Activated CD8-positive, alpha-beta memory T cell treated with anti-CD3 and anti-CD28 coated beads, Interleukin-2, amount 50 U/mL, for 48 hours (primary cell): ENCODE data around the gene EEF2K.
"Not testable (repeated sequence)": the region's sequence is repeated elsewhere in the genome, so short reads cannot be mapped to it uniquely, and the experiment has no call there.

Experiments used
- DNase-seq: peaks from one replicate; pipeline ENCODE4 v3.0.0-alpha.2; 2020

EEF2K gene

DNA sequence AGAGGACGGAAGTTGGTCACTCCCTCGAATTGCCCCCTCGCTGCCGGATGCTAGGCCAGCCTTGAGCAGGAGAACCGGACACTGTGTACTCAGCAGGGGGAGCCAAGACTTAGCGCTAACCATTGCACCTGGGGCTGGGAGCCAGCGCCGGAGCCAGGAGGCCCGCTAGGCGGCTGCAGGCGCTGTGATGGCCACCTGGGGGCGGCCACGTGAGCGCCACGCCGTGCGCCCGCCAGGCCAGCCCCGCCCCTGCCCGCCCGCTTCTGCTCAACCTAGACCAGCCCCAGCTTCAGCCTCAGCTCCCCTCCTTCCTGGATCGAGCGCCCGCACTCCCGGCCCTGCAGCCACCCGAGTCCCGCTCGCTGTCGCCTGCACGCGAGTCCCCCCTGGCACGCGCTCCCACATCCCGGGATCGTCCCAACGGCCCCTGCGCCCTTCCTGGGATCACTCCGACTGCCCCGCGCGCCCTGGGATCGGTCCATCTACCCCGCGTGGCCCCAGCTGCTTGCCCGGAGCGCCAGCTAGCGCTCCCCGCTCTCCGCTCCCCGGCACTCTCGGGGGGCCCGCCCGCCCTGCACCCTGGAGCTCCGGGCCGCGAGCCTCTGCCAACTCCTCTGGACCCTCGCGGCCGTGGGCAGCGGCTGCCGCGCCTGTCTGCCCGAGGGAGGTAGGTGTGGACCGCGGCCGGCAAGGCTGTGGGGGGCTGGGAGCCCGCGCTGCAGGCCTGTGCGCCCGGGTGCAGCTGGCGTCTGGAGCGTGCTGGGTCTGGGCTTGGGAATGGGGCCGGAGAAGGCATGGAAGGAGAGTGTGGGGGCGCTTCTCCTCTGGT lies at the start of gene EEF2K:
Gene EEF2K, plus strand, starts transcription at position 266 of the 829 bp plus-strand sequence. CDS start 19,452 bp downstream, outside the sequence.
- DNase-seq, result peak; percentile 89

DNA sequence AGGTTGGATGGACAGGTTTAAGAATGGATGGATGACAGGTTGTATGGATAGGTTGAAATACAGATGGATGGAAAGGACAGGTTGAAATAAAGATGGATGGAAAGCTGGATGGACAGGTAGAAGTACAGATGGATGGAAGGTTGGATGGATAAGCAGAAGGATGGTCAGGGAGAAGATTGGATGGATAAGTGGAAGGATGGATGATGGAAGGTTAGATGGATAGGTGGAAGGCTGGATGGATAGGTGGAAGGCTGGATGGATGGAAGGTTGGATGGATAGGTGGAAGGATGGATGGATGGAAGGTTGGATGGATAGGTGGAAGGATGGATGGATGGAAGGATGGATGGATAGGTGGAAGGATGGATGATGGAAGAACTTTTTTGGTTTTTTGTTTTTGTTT lies 44.7 kb upstream of the EEF2K start:
- DNase-seq, result no peak

DNA sequence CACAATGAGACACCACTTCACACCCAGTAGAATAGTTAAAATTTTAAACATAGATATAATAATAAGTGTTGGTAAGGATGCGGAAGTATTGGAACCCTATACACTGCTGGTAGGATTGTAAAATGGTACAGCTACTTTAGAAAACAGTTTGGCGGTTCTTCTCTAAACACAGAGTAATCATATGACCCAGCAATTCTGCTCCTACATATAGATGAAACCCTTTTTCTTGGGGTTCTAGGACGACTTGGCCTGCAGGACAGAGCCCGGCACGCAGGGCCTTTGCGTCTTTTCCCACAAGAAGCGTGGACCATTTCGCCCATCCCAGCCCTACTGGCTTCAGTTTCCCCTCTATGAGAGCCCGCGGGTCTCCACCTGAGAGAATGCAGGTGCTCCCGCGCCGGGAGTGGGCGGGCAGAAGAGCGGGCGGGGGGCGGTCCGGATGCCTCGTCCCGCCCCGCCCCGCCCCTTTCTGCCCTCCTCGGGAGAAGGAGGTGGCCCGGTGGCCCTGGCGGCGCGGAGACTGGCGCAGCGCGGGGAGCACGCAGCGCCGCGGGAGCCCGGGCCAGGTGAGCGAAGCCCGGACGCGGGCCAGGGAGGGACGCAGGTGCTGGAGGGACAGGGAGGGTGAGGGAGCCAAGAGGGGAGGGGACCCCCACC lies 44.0 kb upstream of the EEF2K start, which contains the start of gene SDR42E2:
Gene SDR42E2, plus strand, starts transcription at position 508 of the 657 bp plus-strand sequence. CDS start 3,077 bp downstream, outside the sequence.
- peak; percentile 57 for DNase-seq

DNA sequence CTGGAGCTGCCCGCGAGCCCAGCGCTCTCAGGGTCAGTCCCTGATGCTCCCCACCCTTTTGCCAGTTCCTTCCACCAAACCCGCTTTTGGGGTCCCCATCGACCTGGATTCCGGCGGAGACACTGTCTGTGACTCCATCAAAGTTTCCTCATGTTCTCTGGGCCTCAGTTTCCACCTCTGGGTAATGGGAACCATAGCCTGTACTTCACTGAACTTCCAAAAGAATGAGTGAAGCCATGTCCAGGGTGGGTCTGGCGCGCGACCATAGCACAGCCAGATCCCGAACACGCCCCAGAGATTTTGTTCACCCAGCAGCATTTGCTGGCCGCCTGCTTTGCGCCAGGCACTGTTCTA lies 43.4 kb upstream of the EEF2K start:
- no peak for DNase-seq

DNA sequence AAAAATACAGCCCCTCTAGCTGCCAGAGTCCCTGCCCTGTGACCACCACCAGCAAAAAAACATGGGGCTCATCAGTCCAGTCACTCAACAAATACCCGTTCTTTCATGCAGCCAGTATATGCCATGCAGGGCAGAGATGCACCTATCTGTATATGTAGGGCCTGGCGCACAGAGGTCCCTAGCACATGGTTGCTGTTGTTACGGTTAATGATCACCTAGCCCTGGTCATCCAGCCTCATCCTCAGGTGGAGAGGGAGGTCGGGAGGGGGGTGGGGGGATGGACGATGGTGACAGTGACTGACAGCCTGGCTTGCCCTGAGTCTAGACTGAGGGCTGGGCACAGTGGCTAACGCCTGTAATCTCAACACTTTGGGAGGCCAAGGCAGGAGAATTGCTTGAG lies 42.3 kb upstream of the EEF2K start:
- DNase-seq, result no peak

DNA sequence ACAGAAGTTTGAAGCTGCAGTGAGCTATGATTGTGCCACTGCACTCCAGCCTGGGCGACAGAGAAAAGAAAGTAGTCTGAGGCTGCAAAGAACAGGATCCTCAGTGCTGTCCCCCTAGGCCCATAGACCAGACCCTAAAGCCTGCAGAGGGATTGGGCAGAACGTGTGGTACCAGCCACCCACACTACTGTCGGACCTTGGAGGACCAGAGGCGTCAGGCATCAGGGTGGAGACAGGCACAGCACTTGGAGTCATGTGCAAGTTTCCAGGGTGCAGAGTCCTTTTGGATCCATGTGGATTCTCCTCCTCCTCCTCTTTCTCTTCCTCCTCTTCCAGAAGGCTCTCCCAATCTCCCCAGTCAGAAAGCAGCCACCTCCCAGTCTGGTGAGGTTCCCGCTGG lies 41.6 kb upstream of the EEF2K start:
- no peak for DNase-seq

DNA sequence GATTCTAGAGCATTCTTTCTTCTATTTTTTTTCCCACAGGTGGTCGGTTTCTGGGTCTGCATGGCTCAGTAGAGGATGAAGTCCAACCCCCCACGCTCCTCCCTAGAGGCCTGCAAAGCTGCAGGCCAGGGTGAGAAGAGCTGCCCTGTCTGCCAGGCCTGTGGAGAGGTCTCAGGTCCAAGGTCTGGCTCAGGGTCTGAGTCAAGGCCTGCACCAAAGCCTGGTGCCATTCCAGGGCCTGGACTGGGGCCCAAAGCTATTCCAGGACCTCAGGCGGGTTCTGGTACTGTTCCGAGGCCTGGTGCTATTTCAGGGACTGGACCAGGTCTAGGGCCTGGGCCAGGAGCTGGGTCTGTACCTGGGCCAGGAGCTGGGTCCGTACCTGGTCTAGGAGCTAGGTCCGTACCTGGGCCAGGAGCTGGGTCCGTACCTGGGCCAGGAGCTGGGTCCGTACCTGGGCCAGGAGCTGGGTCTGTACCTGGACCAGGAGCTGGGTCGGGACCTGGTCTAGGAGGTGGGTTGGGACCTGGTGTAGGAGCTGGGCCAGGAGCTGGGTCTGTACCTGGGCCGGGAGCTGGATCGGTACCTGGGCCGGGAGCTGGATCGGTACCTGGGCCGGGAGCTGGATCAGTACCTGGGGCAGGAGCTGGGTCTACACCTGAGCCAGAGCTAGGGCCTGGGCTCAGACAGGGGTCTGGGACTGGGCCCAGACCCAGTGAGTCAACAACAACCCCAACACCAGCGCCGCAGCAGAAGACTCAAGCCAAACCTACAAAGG lies 40.4 kb upstream of the EEF2K start:
- no peak for DNase-seq

DNA sequence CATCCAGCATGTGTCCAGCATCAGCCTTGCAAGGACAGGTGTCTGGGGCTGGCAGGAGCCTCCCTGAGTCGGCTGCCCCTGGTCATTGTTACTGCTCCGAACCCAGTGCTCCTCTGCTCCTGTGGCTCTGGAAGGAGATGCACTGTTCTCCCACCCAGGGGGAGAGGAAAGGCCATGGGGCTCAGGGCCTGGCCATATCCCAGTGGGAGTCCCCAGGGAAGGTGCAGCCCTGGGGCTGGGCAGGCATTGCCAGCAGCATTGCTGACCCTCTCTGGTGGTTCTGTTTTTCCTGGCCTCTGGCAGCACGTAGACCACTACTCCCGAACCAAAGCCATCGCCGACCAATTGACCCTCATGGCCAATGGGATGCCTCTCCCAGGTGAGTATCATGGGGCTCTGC lies 34.1 kb upstream of the EEF2K start:
- DNase-seq, result no peak

DNA sequence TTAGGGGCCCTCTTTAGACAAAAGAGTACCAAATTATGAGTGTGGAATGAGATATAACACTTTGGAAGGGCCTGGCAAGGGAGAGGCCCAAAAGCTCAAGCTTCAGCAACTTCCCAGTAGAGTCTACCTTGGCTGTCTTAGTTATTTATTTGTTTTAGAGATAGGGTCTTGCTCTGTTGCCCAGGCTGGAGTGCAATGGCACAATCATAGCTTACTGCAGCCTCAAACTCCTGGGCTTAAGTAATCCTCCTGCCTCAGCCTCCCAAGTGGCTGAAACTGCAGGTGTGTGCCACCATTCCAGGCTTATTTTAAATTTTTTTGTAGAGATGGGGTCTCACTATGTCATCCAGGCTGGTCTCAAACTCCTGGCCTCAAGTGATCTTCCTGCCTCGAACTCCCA lies 33.4 kb upstream of the EEF2K start:
- not testable (repeated sequence) for DNase-seq

DNA sequence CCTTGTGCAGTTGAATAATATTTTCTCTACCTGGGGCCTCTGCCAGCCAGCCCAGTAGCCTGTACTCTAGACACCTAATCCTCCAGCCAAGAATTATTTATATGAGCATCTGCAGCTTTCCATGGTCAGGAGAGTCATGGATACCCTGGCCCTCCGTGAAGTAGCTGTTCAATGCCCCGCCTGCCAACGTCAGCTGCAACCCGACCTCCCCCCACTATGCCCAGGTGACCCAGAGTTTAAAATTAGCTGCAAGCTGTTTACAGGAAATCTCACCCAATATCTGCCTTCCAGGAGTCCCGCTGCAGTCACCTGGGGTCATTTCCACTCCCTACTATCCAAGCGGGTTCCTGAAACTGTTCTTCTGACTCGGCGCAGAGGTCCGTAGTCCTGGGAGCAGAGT lies 31.4 kb upstream of the EEF2K start:
- DNase-seq, result no peak

DNA sequence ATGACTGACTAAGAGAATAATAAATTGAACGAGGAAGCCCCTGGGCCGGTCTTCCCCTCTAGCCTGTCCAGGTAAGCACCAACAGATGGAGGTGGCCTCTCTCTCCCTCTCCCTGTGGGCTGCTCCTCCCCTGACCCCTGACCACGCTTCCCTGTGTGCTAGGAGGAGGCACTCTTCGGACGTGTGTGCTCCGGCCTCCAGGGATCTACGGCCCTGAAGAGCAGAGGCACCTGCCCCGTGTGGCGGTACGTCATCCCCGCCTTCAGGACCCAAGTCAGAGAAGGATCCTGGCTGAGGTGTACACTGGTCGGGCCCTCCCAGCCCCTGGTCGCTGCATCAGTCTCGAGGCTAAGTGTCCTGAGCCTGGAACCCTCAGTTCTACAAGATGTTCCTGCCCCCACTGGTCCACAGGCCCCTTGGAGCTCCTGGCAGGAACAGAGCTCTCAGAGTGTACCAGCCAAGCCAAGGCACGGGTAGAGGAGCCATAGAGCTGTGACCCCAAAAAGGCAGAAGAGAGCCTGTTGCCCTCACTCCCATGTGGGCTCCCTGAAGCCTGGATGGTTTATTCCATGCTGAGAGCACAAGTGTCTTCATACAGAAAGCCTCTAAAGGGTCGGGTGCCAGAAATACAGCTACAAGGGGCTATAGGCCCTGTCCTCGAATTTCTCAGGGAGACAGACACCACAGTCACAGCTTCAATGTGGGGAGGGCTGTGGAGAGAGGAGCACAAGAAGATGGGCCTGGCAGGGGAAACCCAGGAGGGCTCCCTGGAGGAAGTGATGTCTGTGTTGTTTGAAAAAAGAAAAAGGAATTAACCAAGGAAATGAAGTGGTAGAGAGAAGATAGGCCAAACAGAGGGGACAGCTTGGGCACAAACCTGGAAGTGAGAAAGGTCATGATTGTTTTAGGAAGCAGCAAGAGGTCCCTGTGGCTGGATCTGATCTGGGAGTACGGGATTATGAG lies 27.8 kb upstream of the EEF2K start:
- no peak for DNase-seq

DNA sequence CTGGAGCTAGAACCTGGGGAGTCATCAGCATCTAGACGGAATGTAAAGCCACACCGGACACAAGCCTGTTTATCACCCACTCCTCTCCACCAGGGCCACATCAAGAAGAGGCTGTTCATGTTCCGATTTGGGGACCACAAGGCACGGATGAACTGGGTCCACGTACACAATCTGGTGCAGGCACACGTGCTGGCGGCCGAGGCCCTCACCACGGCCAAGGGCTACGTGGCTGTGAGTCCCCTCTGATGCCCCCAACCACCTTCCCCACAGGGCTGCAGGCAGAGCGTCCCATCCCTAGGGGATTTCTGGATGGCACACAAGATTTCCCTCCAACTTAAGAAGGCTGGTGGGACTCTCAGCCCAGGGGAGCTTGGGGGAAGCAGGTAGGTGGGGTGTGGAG lies 24.7 kb upstream of the EEF2K start:
- DNase-seq, result no peak

DNA sequence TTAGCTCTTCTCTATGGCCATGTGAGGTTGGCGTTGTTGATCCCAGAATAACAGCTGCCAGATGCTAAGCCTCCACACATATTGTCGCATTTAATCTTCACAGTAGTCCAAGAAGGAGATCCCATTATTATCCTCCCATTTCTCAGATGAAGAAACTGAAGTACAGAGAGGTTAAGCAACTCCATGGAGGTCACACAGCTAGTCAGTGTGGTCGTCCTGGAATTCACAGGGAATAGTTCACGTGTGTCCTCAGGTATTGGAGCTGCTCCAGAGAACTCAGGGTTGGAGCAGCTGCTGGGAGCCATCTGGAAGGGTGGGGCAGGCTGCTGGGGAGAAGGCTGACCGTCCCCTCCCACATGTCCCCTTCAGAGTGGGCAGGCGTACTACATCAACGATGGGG lies 24.2 kb upstream of the EEF2K start:
- no peak for DNase-seq

DNA sequence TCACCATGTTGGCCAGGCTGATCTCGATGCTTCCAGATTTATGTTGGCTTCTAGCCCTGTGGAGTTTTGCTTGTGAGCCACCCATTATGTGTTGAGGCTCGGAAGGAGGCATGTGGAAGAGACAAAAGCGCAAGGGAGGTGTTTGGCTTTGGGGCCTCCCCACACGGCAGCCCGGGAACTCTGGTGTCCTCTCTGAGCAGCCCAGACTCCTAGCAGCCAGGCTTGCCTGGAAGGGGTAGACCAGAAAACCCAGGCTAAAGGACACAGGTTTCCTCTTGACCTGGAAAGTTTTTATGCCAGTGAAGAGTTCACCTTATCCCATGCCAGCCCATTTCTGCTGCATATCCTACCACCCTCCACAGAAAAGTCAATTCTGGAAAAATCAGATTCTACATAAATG lies 22.7 kb upstream of the EEF2K start:
- DNase-seq, result no peak

DNA sequence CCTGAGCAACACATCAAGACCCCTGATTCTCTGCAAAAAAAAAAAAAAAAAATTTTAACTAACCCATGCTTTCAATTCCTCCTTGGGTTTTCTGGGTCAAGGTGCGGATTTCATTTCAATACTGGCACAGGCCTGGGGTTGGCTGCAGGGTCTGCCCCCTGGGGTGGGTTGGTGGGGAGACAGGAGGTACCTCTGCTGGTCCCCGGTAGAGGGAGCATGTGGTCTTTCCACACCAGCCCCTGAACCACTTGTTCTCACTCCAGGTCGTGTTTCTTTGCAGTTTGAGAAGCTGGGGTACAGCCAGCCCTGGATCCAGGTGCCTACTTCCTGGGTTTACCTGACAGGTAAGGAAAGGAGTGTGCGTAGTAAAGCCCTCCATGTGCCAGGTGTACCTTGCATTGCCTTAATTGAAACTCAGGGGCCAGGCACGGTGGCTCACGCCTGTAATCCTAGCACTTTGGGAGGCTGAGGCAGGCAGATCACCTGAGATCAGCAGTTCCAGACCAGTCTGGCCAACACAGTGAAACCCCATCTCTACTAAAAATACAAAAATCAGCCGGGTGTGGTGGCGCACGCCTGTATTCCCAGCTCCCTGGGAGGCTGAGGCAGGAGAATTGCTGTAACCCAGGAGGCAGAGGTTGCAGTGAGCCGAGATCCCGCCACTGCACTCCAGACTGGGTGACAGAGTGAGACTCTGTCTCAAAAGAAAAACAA lies 22.0 kb upstream of the EEF2K start:
- DNase-seq, result no peak

DNA sequence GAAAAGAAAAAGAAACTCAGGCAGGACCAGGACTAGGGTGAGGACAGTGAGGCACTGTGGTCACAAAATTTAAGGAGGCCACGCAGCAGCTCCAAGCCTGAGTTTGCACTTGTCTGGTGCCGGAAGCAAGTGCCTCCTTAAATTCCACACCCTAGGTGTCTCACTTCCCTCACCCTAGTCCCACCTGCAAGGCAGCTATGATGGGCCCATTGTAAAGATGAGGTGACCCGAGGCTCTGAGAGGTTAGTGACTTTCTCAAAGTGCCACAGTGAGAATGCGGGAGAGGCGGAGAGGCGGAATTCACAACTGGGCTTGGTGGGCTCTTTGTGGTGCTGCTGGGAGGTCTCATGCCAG lies 21.5 kb upstream of the EEF2K start:
- DNase-seq, result no peak

DNA sequence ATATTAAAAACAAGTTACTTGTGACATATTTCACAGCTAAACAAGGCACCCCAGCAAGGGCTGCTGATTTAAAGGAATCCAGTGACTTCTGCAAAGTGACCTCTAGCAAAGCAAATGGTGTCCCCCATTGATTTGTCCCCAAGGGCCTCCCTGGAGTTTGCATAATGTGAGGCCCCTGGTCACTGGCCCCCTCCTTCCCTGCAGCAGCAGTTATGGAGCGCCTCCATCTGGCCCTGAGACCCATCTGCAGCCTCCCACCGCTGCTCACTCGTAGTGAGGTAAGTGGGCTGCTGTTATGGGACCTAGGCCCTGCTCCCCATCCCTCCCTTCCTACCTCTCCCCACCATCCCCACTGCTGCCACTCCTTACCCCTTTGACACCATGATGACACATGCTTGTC lies 19.6 kb upstream of the EEF2K start:
- no peak for DNase-seq

DNA sequence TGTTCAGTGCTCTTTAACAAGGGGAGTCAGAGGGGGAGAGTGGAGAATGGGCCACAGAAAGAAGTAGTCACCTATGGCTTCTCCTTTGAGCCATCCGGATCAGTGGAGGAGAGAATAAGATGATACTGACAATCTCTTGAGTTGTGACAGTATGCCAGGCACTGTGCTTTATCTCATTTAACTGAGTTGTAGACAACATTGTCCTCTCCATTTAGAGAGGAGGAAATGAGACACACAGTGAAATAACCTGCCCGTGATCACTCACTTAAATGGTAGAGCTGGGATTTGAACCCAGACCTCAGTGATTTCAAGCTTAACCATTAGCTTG lies 17.8 kb upstream of the EEF2K start:
- DNase-seq, result no peak

DNA sequence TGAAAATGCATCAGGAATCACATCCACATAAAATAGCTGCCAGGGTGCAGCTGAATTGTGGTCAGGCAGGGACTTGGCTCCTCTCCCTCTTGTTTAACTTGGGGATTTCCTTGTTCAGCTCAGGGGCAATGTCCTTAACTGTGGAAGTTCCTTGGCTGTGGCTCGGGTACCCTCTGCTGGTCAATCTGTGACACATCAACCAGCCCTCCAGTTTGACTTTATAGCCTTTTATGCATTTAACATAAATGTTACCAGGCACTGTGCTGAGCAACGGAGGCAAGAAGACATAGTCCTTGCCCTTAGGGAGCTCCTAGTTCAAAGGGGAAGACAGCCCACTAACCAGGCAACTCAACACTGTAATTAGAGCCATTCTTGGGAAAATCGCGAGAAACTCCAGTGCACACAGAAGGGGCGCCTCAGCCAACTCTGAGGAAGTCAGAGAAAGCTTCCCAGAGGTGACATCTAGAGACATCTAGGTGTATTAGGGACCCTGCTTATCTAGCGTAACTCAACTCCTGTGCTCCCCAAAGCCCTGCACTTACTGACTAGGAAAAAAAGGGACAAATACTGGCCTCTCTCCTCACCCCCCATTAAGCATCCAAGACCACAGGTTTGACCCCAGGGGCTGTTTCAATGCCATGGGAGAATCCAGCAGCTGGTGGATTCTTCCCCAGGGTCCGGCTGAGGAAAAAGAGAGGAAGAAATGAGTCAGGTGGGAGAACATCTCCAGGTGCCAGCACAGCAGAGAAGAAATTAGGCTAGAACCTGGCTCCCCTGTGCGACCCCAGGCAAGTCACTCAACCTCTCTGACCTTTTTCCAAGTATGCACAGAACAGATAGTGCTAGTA lies 17.3 kb upstream of the EEF2K start:
- peak; percentile 66 for DNase-seq

DNA sequence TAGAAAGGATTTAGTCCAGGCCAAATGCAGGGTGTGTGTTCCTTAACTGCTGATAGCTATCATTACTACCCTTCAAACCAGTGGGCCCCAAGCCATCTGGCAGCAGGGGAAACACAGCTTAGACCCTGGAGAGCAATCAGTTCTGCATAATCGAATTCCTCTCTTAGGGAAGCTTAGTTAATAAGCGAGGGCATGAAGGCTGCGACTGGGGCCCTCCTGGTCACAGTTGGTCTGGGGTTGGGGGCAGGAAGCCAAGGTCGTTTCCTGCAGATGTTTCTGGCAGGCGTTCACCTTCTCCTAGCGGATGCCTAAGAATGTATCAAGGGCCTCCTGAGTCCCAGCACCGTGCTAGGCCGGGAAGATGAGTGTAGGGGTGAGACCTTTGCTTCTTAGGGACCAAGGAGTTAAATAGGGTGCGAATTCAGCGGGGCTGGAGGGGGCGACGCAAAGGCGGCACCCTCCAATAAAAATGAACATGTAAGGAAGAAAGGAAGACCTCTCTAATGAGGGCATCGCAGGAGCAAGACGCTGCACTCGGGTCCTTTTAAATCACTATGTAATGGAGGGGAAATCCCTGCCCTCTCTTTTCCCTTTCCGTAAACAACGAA lies 16.5 kb upstream of the EEF2K start:
- no peak for DNase-seq
